Fibroblast of the aortic adventitia (primary cell): ENCODE results near the gene PSMB4. TPM values are rescaled to one million over a fixed set of nuclear protein-coding genes. Genes with fewer than 3 reads are reported as not detected.
A peak's percentile ranks its signal among the peaks of the same experiment; 100 is the strongest.

Experiments used
- DNase-seq: peaks from one replicate; pipeline ENCODE4 v3.0.0-alpha.2; 2010; ENCODE audit warnings: low read depth
- H3K4me3 ChIP-seq: 2 replicates; pipeline ENCODE4 v1.5.1; 2011; ENCODE audit warnings: low read depth, mild to moderate bottlenecking, control low read depth, low read length, moderate library complexity
- CTCF ChIP-seq: IDR thresholded peaks from 2 replicates; pipeline ENCODE4 v1.5.1; 2011; ENCODE audit warnings: mild to moderate bottlenecking, low read length, control low read depth, inconsistent platforms; ENCODE audit not compliant: insufficient read depth
- small RNA-seq: library from RNA; depleted of rRNA; stranded (forward); fragments of <200 nt; gene quantifications from one replicate; pipeline ENCODE3, GENCODE V24; 2012
- total RNA-seq: library from RNA; depleted of rRNA; stranded (reverse); fragments of >200 nt; gene quantifications from 2 replicates; pipeline ENCODE4 v1.2.3, GENCODE V29; 2012; ENCODE audit warnings: low replicate concordance

Gene PSMB4
- total RNA-seq, 1 donor: 281 TPM

- no peak overlapping the region for H3K4me3 ChIP-seq
- peak; percentile 83 for TF ChIP-seq CTCF
- peak; percentile 88 for DNase-seq
Measured at GRCh38 chr1:151443846-151444782, 44.7 kb downstream of the PSMB4 start.

GRCh38 chr1:151444783-151445177 lies 45.4 kb downstream of the PSMB4 start:
- no peak for DNase-seq
- H3K4me3 ChIP-seq: no peak overlapping the region
- TF ChIP-seq CTCF: no peak

GRCh38 chr1:151447696-151448095 lies 48.3 kb downstream of the PSMB4 start:
- no peak for DNase-seq
- no peak overlapping the region for H3K4me3 ChIP-seq
- TF ChIP-seq CTCF: no peak

Small RNA genes within 50 kb of the gene (small RNA-seq; reads per million reads assigned to genes)
- not detected for gene RNY4P25

Other genes starting within 250 kb of the PSMB4 start
- gene TNFAIP8L2, start 242.9 kb upstream of the PSMB4 start, total RNA-seq: not detected in 2 replicates
- 7.5 and 12.5 TPM in 2 replicates for gene LYSMD1, start 233.7 kb upstream of the PSMB4 start, total RNA-seq
- 38.0 and 48.4 TPM in 2 replicates for gene SCNM1, start 233.4 kb upstream of the PSMB4 start, total RNA-seq
- 0.54 TPM in 1 of 2 replicates, not detected in the other for gene TMOD4, start 223.6 kb upstream of the PSMB4 start, total RNA-seq
- 9.2 and 42.8 TPM in 2 replicates for gene VPS72, start 209.4 kb upstream of the PSMB4 start, total RNA-seq
- 56.4 and 86.4 TPM in 2 replicates for gene PIP5K1A, start 201.0 kb upstream of the PSMB4 start, total RNA-seq
- 111 and 139 TPM in 2 replicates for gene PSMD4, start 144.8 kb upstream of the PSMB4 start, total RNA-seq
- 7.0 and 14.2 TPM in 2 replicates for gene ZNF687, start 117.3 kb upstream of the PSMB4 start, total RNA-seq
- gene PI4KB, start 72.2 kb upstream of the PSMB4 start, total RNA-seq: 38.8 and 41.0 TPM in 2 replicates
- 27.1 and 32.8 TPM in 2 replicates for gene RFX5, start 52.3 kb upstream of the PSMB4 start, total RNA-seq
- 26.8 and 70.5 TPM in 2 replicates for gene SELENBP1, start 26.9 kb upstream of the PSMB4 start, total RNA-seq
- 22.6 and 41.0 TPM in 2 replicates for gene POGZ, start 59.9 kb downstream of the PSMB4 start, total RNA-seq
- 0.09 and 1.1 TPM in 2 replicates for gene CGN, start 111.8 kb downstream of the PSMB4 start, total RNA-seq
- 3.9 and 5.4 TPM in 2 replicates for gene TUFT1, start 140.7 kb downstream of the PSMB4 start, total RNA-seq
- gene SNX27, start 212.5 kb downstream of the PSMB4 start, total RNA-seq: 14.1 and 28.6 TPM in 2 replicates